Vagina (tissue), 2 donors: ENCODE data around the gene GRK3.

Experiments
- CTCF ChIP-seq, 3 experiments: fragments of 450-650 bp in 2 of 3; fragments of 200-600 bp in 1 of 3; sonication (generic) in 1 of 3; IDR thresholded peaks; one replicate each; pipeline ENCODE4 v1.5.1; 2017 to 2019; ENCODE audit warnings: antibody characterized with exemption in 3 of 3, mild to moderate bottlenecking in 2 of 3, moderate library complexity in 2 of 3
- POLR2A ChIP-seq, 2 donors: fragments of 450-650 bp; IDR thresholded peaks; one replicate each; pipeline ENCODE4 v1.6.1; 2017; ENCODE audit warnings: antibody characterized with exemption in 2 of 2, mild to moderate bottlenecking in 2 of 2, moderate library complexity in 2 of 2

GRCh38 chr22:25558341-25558740 is 6.1 kb upstream of the GRK3 start:
- no peak for TF ChIP-seq CTCF (IDR thresholded peaks at IDR 0.05)
- no peak for TF ChIP-seq POLR2A (IDR thresholded peaks at IDR 0.05)
